Caco-2 (cell line): ENCODE results near the gene MACROD2. TPM values are rescaled to one million over a fixed set of nuclear protein-coding genes. Genes with fewer than 3 reads are reported as not detected.

Experiments
- BruUV-seq: library from RNA; stranded (reverse); fragments of 400-500 nt; replicated peaks from 2 replicates; lab custom pipeline; 2021; lab: Mats Ljungman, UMichigan
- CTCF ChIA-PET: fragments of 300-600 bp; sonication (Branson Sonifier 250); formaldehyde crosslinking; loops from one replicate; lab custom pipeline; 2022; ENCODE audit warnings: antibody characterized with exemption; lab: Charles Lee
- POLR2A ChIA-PET: fragments of 300-600 bp; sonication (Branson Sonifier 250); formaldehyde crosslinking; loops from one replicate; lab custom pipeline; 2022; ENCODE audit warnings: antibody characterized with exemption; lab: Charles Lee
- DNase-seq, 2 experiments: peaks; one replicate each; pipeline versions ENCODE4 v3.0.0 to v3.0.0-alpha.2; 2020 to 2022
- H3K27me3 ChIP-seq: replicated peaks from 2 replicates; pipeline ENCODE4 v1.6.0; 2011; ENCODE audit warnings: low read length; ENCODE audit not compliant: control insufficient read depth, insufficient read depth
- H3K36me3 ChIP-seq: 2 replicates; pipeline ENCODE4 v1.5.1; 2011; ENCODE audit warnings: low read length; ENCODE audit not compliant: control insufficient read depth, insufficient read depth
- H3K4me1 ChIP-seq: fragments of 250-450 bp; sonication (Bioruptor Pico); 2 replicates; pipeline ENCODE4 v1.5.1; 2020; ENCODE audit warnings: mild to moderate bottlenecking
- H3K4me3 ChIP-seq: 2 replicates; pipeline ENCODE4 v1.5.1; 2011; ENCODE audit warnings: low read depth, mild to moderate bottlenecking, control low read depth, low read length
- H3K9me3 ChIP-seq: fragments of 250-450 bp; sonication (Bioruptor Pico); 2 replicates; pipeline ENCODE4 v1.5.1; 2020; ENCODE audit warnings: mild to moderate bottlenecking, moderate library complexity
- H3K27ac Mint-ChIP-seq: one replicate; pipeline ENCODE4 v1.8.0; 2022; ENCODE audit warnings: mixed read lengths; ENCODE audit not compliant: unreplicated experiment
- H3K27me3 Mint-ChIP-seq: one replicate; pipeline ENCODE4 v1.8.0; 2022; ENCODE audit warnings: mixed read lengths; ENCODE audit not compliant: insufficient read depth, unreplicated experiment
- H3K36me3 Mint-ChIP-seq: one replicate; pipeline ENCODE4 v1.8.0; 2022; ENCODE audit warnings: mild to moderate bottlenecking, mixed read lengths; ENCODE audit not compliant: insufficient read depth, unreplicated experiment
- H3K4me1 Mint-ChIP-seq: one replicate; pipeline ENCODE4 v1.8.0; 2022; ENCODE audit warnings: low read depth, mixed read lengths; ENCODE audit not compliant: unreplicated experiment
- H3K4me3 Mint-ChIP-seq: one replicate; pipeline ENCODE4 v1.8.0; 2022; ENCODE audit warnings: mild to moderate bottlenecking, moderate library complexity, mixed read lengths; ENCODE audit not compliant: unreplicated experiment
- H3K9me3 Mint-ChIP-seq: one replicate; pipeline ENCODE4 v1.8.0; 2022; ENCODE audit warnings: mixed read lengths; ENCODE audit not compliant: unreplicated experiment
- intact Hi-C: fragments of 100-400 bp; cut with micrococcal nuclease; formaldehyde crosslinking; loops from one replicate; pipeline ENCODE4 v1.10.0; 2022; ENCODE audit not compliant: unreplicated experiment
- total RNA-seq: library from RNA; stranded (reverse); gene quantifications from 2 replicates; pipeline ENCODE4 v1.2.3, GENCODE V29; 2022
- TF ChIP-seq, protein P1 (sequence below), 2 experiments: fragments of 200-600 bp in 1 of 2; IDR thresholded peaks; 1 replicate in 1 of 2; 2 replicates in 1 of 2; pipeline versions ENCODE4 v1.5.1 to v1.8.0; 2011 to 2022; ENCODE audit warnings: antibody characterized with exemption in 1 of 2, control low read depth in 1 of 2, inconsistent platforms in 1 of 2, low read depth in 1 of 2, low read length in 1 of 2, mild to moderate bottlenecking in 1 of 2, moderate library complexity in 1 of 2; ENCODE audit not compliant: insufficient read depth in 1 of 2, severe bottlenecking in 1 of 2, unreplicated experiment in 1 of 2

MACROD2 gene
- total RNA-seq, 1 experiment from 2014 or later = 6.4 TPM

GRCh38 chr20:15612769-15613168, 1617.5 kb downstream of the MACROD2 start:
- no peak overlapping the region for H3K4me3 ChIP-seq
- Mint-ChIP-seq H3K27me3 (no peaks in the 10 kb centered on the region), H3K4me3 (no peak overlapping the region), H3K4me1 (peaks cover 48% of the 10 kb centered on the region), H3K9me3 (peaks cover 15% of the 10 kb centered on the region), H3K36me3 (no peaks in the 10 kb centered on the region), H3K27ac (no peak overlapping the region)
- no peak for DNase-seq
- TF ChIP-seq, protein P1, sequence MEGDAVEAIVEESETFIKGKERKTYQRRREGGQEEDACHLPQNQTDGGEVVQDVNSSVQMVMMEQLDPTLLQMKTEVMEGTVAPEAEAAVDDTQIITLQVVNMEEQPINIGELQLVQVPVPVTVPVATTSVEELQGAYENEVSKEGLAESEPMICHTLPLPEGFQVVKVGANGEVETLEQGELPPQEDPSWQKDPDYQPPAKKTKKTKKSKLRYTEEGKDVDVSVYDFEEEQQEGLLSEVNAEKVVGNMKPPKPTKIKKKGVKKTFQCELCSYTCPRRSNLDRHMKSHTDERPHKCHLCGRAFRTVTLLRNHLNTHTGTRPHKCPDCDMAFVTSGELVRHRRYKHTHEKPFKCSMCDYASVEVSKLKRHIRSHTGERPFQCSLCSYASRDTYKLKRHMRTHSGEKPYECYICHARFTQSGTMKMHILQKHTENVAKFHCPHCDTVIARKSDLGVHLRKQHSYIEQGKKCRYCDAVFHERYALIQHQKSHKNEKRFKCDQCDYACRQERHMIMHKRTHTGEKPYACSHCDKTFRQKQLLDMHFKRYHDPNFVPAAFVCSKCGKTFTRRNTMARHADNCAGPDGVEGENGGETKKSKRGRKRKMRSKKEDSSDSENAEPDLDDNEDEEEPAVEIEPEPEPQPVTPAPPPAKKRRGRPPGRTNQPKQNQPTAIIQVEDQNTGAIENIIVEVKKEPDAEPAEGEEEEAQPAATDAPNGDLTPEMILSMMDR (IDR thresholded peaks at IDR 0.05; ENCODE audit: insufficient read depth in 1 of 2, low read depth in 1 of 2, low read length in 1 of 2, severe bottlenecking in 1 of 2, unreplicated experiment in 1 of 2) = no peak
- POLR2A ChIA-PET = no interaction called here
- H3K9me3 ChIP-seq = no peaks in the 10 kb centered on the region
- CTCF ChIA-PET = no interaction called here
- intact Hi-C loops = loop anchor here (1.0 kb wide), 1 partner anchor 113 kb away; no protein-coding TSS in a partner anchor
- H3K27me3 ChIP-seq = no peaks in the 10 kb centered on the region
- H3K4me1 ChIP-seq = peaks cover 32% of the 10 kb centered on the region
- no peaks in the 10 kb centered on the region for H3K36me3 ChIP-seq
- no TSS peak for BruUV-seq

- Mint-ChIP-seq H3K9me3 (peaks cover 20% of the 10 kb centered on the region), H3K36me3 (no peaks in the 10 kb centered on the region), H3K27ac (peak overlapping the region; percentile 30), H3K4me1 (peaks cover 41% of the 10 kb centered on the region), H3K4me3 (no peak overlapping the region), H3K27me3 (no peaks in the 10 kb centered on the region)
- Histone ChIP-seq H3K4me1 (peaks cover 25% of the 10 kb centered on the region), H3K36me3 (no peaks in the 10 kb centered on the region), H3K27me3 (no peaks in the 10 kb centered on the region), H3K4me3 (no peak overlapping the region), H3K9me3 (no peaks in the 10 kb centered on the region)
- TF ChIP-seq, protein P1 (IDR thresholded peaks at IDR 0.05; ENCODE audit: insufficient read depth in 1 of 2, low read depth in 1 of 2, low read length in 1 of 2, severe bottlenecking in 1 of 2, unreplicated experiment in 1 of 2) = no peak
- no TSS peak for BruUV-seq
- intact Hi-C loops = loop anchor here (1.0 kb wide), 1 partner anchor 114 kb away; no protein-coding TSS in a partner anchor
- ChIA-PET POLR2A (no interaction called here), CTCF (no interaction called here)
- peak; percentile 49 to 53 for DNase-seq
Observed at GRCh38 chr20:15613530-15613929, 1618.2 kb downstream of the MACROD2 start.

GRCh38 chr20:15616626-15617025, 1621.3 kb downstream of the MACROD2 start:
- no peak for DNase-seq
- no peaks in the 10 kb centered on the region for H3K27me3 ChIP-seq
- H3K9me3 Mint-ChIP-seq = peaks cover 20% of the 10 kb centered on the region
- no peaks in the 10 kb centered on the region for H3K27me3 Mint-ChIP-seq
- H3K4me1 Mint-ChIP-seq = peaks cover 28% of the 10 kb centered on the region
- H3K4me3 Mint-ChIP-seq = no peak overlapping the region
- no TSS peak for BruUV-seq
- peaks cover 22% of the 10 kb centered on the region for H3K4me1 ChIP-seq
- ChIA-PET CTCF (no interaction called here), POLR2A (no interaction called here)
- H3K27ac Mint-ChIP-seq = no peak overlapping the region
- no peaks in the 10 kb centered on the region for H3K36me3 Mint-ChIP-seq
- H3K36me3 ChIP-seq = no peaks in the 10 kb centered on the region
- no peaks in the 10 kb centered on the region for H3K9me3 ChIP-seq
- intact Hi-C loops = no loop called here
- H3K4me3 ChIP-seq = no peak overlapping the region
- TF ChIP-seq, protein P1 (IDR thresholded peaks at IDR 0.05; ENCODE audit: insufficient read depth in 1 of 2, low read depth in 1 of 2, low read length in 1 of 2, severe bottlenecking in 1 of 2, unreplicated experiment in 1 of 2) = no peak
